Skeletal muscle tissue (tissue), 4 donors: ENCODE results near the gene ANO6. TPM values are rescaled to one million over a fixed set of nuclear protein-coding genes. Genes with fewer than 3 reads are reported as not detected.

Experiments
- H3K27ac ChIP-seq: one replicate; pipeline ENCODE4 v1.7.0; 2013; ENCODE audit warnings: mild to moderate bottlenecking, low read depth, low read length, inconsistent platforms
- H3K27me3 ChIP-seq, 3 donors: one replicate each; pipeline ENCODE4 v1.7.0; 2013; ENCODE audit warnings: low read length in 3 of 3; ENCODE audit not compliant: control insufficient read depth in 3 of 3, insufficient read depth in 3 of 3
- H3K36me3 ChIP-seq, 3 donors: one replicate each; pipeline ENCODE4 v1.7.0; 2013; ENCODE audit warnings: low read length in 3 of 3; ENCODE audit not compliant: control insufficient read depth in 3 of 3, insufficient read depth in 3 of 3
- H3K4me1 ChIP-seq, 3 donors: one replicate each; pipeline ENCODE4 v1.7.0; 2013; ENCODE audit warnings: low read length in 3 of 3, mild to moderate bottlenecking in 3 of 3; ENCODE audit not compliant: control insufficient read depth in 3 of 3, insufficient read depth in 3 of 3
- H3K4me3 ChIP-seq, 3 donors: one replicate each; pipeline ENCODE4 v1.7.0; 2013; ENCODE audit warnings: low read length in 3 of 3
- H3K9ac ChIP-seq, 3 donors: one replicate each; pipeline ENCODE4 v1.7.0; 2013; ENCODE audit warnings: low read length in 3 of 3, mild to moderate bottlenecking in 3 of 3, moderate library complexity in 2 of 3, low read depth in 1 of 3
- H3K9me3 ChIP-seq, 3 donors: one replicate each; pipeline ENCODE4 v1.7.0; 2013; ENCODE audit warnings: low read length in 3 of 3; ENCODE audit not compliant: control insufficient read depth in 3 of 3
- total RNA-seq: library from RNA; depleted of rRNA; stranded (reverse); fragments of >200 nt; gene quantifications from one replicate; pipeline ENCODE4 v1.2.3, GENCODE V29; 2014
- donor health status: Osteomylitis.

Gene ANO6
- total RNA-seq, 1 donor from 2014 or later, result 50.6 TPM

- H3K27ac ChIP-seq, result no peak overlapping the region
- no peaks in the 10 kb centered on the region for H3K27me3 ChIP-seq
- peaks cover 0 to 2% (median 0%) of the 10 kb centered on the region in 3 donors for H3K4me1 ChIP-seq
- H3K9ac ChIP-seq, result no peak overlapping the region
- peaks cover 14 to 43% (median 31%) of the 10 kb centered on the region in 3 donors for H3K36me3 ChIP-seq
- H3K4me3 ChIP-seq, result no peak overlapping the region
- no peaks in the 10 kb centered on the region for H3K9me3 ChIP-seq
Observed at GRCh38 chr12:45400991-45401390, 185.1 kb downstream of the ANO6 start.

GRCh38 chr12:45402288-45402687 is 186.4 kb downstream of the ANO6 start:
- Histone ChIP-seq H3K4me1 (peaks cover 5 to 11% (median 8%) of the 10 kb centered on the region in 3 donors), H3K27me3 (no peaks in the 10 kb centered on the region), H3K27ac (no peak overlapping the region), H3K36me3 (peaks cover 14 to 46% (median 33%) of the 10 kb centered on the region in 3 donors), H3K4me3 (no peak overlapping the region), H3K9ac (no peak overlapping the region), H3K9me3 (no peaks in the 10 kb centered on the region)

DNA sequence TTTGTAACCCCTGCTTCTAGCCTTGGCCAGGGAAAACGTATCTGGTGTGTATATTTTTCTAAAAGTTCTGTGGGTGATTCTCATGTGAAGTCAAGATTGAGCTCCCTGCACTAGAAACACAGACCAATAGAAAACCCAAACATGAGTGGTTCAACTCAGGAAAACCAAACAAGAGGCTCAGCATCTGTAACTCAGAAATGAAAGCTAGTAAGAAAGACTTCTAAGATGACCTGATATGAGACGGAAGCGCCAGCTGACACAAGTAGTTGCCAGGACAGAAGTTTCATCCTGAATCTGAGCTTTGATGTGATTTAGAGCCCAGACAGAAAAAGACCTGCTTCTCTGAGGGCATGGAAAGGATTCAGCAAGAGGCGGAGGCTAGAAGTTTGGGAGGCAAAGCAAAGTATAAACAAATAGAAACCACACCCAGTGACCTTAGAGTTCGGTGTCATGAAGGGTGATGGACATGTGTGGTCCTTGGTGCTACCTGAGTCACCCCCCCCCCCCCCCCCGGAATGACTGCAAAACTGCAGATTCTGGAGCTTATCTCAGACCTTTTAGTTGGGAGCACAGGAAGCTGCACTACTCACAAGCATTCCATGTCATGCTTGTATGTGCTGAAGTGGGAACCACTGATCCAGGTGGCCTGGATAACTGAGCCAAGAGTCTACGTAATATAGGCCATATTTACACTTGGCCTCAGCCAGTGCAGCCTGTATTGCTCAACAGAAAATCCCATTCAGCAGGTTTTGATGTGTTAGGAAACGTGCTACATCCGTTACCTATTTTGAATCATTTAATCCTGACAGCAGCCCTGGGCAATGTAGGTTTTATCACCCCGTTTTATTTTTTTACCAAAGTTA is 191.3 kb downstream of the ANO6 start:
- H3K36me3 ChIP-seq, result peaks cover 34 to 62% (median 50%) of the 10 kb centered on the region in 3 donors
- no peak overlapping the region for H3K4me3 ChIP-seq
- peaks cover 23 to 30% (median 25%) of the 10 kb centered on the region in 3 donors for H3K4me1 ChIP-seq
- peak overlapping the region; percentile 83 for H3K27ac ChIP-seq
- H3K27me3 ChIP-seq, result no peaks in the 10 kb centered on the region
- peak overlapping the region in 2 of 3 donors; percentile 12 to 27 for H3K9ac ChIP-seq
- H3K9me3 ChIP-seq, result no peaks in the 10 kb centered on the region

GRCh38 chr12:45407981-45408728 is 192.3 kb downstream of the ANO6 start:
- H3K36me3 ChIP-seq, result peaks cover 38 to 66% (median 50%) of the 10 kb centered on the region in 3 donors

GRCh38 chr12:45408729-45409114 is 192.8 kb downstream of the ANO6 start:
- peaks cover 37 to 66% (median 49%) of the 10 kb centered on the region in 3 donors for H3K36me3 ChIP-seq
- H3K27ac ChIP-seq, result peak overlapping the region; percentile 83
- H3K4me1 ChIP-seq, result peaks cover 23 to 30% (median 25%) of the 10 kb centered on the region in 3 donors
- no peaks in the 10 kb centered on the region for H3K27me3 ChIP-seq
- H3K9ac ChIP-seq, result peak overlapping the region in 1 of 3 donors; percentile 4
- H3K4me3 ChIP-seq, result no peak overlapping the region
- H3K9me3 ChIP-seq, result no peaks in the 10 kb centered on the region

More at GRCh38 chr12:45407981-45408728, 192.3 kb downstream of the ANO6 start:
- Histone ChIP-seq H3K9ac (peak overlapping the region in 1 of 3 donors; percentile 4), H3K9me3 (no peaks in the 10 kb centered on the region), H3K27ac (peak overlapping the region; percentile 83), H3K4me1 (peaks cover 23 to 30% (median 25%) of the 10 kb centered on the region in 3 donors), H3K27me3 (no peaks in the 10 kb centered on the region), H3K4me3 (no peak overlapping the region)

GRCh38 chr12:45409966-45410365 is 194.1 kb downstream of the ANO6 start:
- peaks cover 32 to 58% (median 38%) of the 10 kb centered on the region in 3 donors for H3K36me3 ChIP-seq
- H3K27me3 ChIP-seq, result no peaks in the 10 kb centered on the region
- H3K9ac ChIP-seq, result no peak overlapping the region
- no peaks in the 10 kb centered on the region for H3K9me3 ChIP-seq
- H3K4me1 ChIP-seq, result peaks cover 23 to 30% (median 25%) of the 10 kb centered on the region in 3 donors
- H3K4me3 ChIP-seq, result peak overlapping the region in 1 of 3 donors; percentile 17
- H3K27ac ChIP-seq, result peak overlapping the region; percentile 83

GRCh38 chr12:45411626-45412025 is 195.7 kb downstream of the ANO6 start:
- Histone ChIP-seq H3K36me3 (peaks cover 36 to 58% (median 39%) of the 10 kb centered on the region in 3 donors), H3K9me3 (no peaks in the 10 kb centered on the region), H3K9ac (no peak overlapping the region), H3K27ac (peak overlapping the region; percentile 27), H3K27me3 (no peaks in the 10 kb centered on the region), H3K4me1 (peaks cover 26 to 33% (median 26%) of the 10 kb centered on the region in 3 donors), H3K4me3 (no peak overlapping the region)

DNA sequence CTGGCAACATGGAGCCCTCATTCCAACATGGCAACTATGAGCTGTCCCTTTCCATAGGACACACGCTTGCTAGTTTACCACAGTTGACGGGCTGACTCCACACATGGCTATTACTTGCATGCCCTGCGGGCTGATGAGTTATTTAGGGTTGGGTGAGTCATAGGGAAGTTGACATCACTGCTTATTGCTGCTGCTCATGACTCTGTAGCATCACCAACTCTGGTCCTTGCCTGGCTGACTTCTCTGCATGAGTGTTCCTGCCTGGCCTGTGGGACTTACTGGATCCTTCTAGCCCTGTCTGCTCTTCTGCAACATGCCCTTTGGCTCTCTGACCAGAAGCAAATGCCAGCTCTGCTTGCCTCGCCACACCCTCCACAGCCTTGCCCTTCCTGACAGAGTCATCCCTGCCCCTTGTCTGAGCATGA is 199.5 kb downstream of the ANO6 start:
- peaks cover 3 to 7% (median 3%) of the 10 kb centered on the region in 3 donors for H3K4me1 ChIP-seq
- peaks cover 27 to 64% (median 44%) of the 10 kb centered on the region in 3 donors for H3K36me3 ChIP-seq
- H3K27me3 ChIP-seq, result no peaks in the 10 kb centered on the region
- H3K9ac ChIP-seq, result no peak overlapping the region
- no peak overlapping the region for H3K4me3 ChIP-seq
- peak overlapping the region; percentile 78 for H3K27ac ChIP-seq
- no peaks in the 10 kb centered on the region for H3K9me3 ChIP-seq

DNA sequence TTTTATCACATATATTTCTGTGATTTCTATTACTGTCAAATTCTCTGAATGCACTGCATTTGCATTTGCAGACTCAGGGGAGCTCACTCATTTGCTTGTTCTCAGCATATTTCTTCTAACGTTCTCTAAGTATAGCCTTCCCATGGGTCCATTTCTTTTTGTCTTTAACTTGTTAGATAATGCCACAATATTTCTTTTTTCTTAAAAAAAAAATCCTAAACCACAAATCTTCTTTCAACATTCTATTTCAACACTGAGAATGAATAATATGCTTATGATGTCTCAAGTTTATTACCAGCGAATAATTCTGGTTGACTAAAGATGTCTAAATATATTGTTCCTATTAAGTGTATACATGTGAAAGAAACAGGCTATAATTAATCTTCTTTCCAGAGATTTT is 200.2 kb downstream of the ANO6 start:
- H3K9ac ChIP-seq, result no peak overlapping the region
- H3K36me3 ChIP-seq, result peaks cover 25 to 62% (median 47%) of the 10 kb centered on the region in 3 donors
- no peaks in the 10 kb centered on the region for H3K9me3 ChIP-seq
- H3K4me3 ChIP-seq, result no peak overlapping the region
- H3K4me1 ChIP-seq, result peaks cover 3 to 7% (median 3%) of the 10 kb centered on the region in 3 donors
- H3K27me3 ChIP-seq, result no peaks in the 10 kb centered on the region
- peak overlapping the region; percentile 78 for H3K27ac ChIP-seq
